Endometrial microvascular endothelial cells (primary cell): ENCODE results near the gene DEAF1. TPM values are rescaled to one million over a fixed set of nuclear protein-coding genes. Genes with fewer than 3 reads are reported as not detected.

ENCODE experiments used
- in situ Hi-C: cut with HindIII; loops from 2 replicates; pipeline ENCODE4 v1.10.0; 2017; ENCODE audit warnings: low sequenced_read_pairs, low pct_unique_long_range_greater_than_20kb; ENCODE audit errors: inconsistent ontology term
- total RNA-seq: library from RNA; depleted of rRNA; stranded (reverse); fragments of >200 nt; gene quantifications from one replicate; pipeline ENCODE4 v1.2.3, GENCODE V29; 2015; ENCODE audit errors: inconsistent ontology term

Gene DEAF1
- total RNA-seq, 1 donor from 2014 or later: 28.2 TPM

GRCh38 chr11:689625-690024 lies 5.4 kb downstream of the DEAF1 start:
- in situ Hi-C loops: no loop called here

GRCh38 chr11:688681-689080 lies 6.3 kb downstream of the DEAF1 start:
- in situ Hi-C loops: no loop called here

GRCh38 chr11:687751-688150 lies 7.3 kb downstream of the DEAF1 start:
- in situ Hi-C loops: no loop called here

DNA sequence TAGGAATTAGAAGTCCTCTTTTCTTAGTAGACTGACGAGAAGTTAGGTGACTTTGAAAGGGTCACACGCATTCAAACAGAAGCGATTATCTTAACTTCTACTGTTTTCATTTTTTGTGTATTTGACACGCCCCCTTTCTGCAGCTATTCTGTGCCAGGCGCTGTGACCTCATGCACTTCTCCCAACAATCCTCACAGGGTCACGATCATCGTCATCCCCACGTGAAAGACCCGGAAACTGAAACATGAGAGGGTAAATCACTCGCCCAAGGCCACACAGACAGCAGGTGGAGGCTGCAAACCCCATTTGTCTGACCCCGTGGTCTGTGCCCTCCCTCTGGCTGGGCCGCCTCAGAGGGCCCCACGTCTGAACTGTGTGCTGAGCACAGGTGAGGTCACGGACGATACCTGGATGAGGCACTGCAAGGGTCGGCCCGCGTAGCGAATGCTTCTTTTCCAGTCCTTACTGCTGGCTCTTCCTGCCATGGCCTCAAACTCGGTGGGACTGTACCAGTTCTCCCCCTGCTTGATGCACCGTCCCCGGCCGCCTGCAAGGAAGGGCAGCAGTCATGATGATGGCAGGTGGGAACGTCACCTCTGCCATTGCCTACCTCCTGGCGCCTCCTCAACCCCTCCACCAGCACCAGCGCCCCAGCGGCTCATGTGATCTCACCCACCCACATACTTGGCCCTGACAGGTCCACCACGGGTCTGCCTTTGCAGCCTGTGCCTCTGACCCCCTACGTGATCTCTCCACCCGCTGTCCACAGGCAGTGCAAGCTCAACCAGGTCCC lies 8.4 kb downstream of the DEAF1 start:
- in situ Hi-C loops: no loop called here

DNA sequence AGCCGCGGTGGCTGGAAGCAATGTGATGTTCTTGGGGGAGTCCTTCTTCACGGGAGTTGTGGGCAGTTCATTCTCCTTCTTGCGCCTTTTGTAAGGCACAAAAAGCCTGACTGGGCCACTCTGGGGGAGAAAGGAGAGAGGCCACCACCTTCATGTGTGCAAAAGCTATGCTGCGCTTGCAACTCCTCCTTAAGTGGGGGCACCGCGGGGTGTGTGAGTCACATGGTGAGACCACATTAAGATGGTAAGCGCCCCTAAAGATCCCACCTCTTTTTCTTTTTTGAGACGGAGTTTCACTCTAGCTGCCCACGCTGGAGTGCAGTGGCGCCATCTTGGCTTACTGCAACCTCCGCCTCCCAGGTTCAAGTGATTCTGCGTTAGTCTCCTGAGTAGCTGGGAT lies 14.1 kb downstream of the DEAF1 start:
- in situ Hi-C loops: no loop called here

- in situ Hi-C loops: no loop called here
Measured at GRCh38 chr11:680476-680875, 14.5 kb downstream of the DEAF1 start.

- in situ Hi-C loops: no loop called here
Measured at GRCh38 chr11:679271-680207, 15.5 kb downstream of the DEAF1 start.

DNA sequence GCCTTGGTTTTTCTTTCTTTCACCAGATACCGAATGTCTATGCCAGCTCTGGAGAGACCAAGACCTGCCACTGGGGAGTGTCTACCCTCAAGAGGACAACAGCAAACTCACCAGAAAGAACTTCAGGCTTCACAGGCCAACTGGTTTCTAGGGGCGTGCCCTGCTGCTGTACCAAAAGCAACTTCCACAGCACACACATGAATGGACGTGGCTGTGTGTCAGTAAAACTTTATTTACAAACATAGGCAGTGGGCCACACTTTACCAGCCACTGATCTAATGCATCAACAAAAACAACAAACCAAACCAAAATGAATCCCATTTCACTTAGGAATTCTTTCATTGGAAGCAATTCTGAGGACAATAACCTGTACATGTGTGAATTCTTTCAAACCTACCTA lies 16.7 kb downstream of the DEAF1 start:
- in situ Hi-C loops: no loop called here

- in situ Hi-C loops: no loop called here
Measured at GRCh38 chr11:674406-674805, 20.6 kb downstream of the DEAF1 start.

DNA sequence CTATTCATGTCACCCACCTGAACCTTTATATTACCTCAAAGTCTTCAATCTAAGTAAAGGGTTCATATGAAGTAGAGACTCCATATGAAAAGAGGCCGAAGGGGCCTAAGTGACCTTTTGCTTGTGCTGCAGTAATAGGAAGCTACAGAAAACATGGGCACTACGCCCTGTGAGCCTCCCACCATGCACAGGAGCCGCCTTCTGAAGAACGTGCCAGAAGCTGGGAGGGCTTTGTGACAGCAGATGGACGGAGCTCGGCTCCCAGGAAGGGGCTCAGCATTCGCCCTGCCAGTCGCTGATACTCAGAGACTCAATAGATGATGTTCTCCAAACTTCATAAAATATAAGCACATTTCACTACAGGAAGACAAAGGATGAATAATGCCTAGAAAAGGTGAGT lies 21.2 kb downstream of the DEAF1 start:
- in situ Hi-C loops: no loop called here

DNA sequence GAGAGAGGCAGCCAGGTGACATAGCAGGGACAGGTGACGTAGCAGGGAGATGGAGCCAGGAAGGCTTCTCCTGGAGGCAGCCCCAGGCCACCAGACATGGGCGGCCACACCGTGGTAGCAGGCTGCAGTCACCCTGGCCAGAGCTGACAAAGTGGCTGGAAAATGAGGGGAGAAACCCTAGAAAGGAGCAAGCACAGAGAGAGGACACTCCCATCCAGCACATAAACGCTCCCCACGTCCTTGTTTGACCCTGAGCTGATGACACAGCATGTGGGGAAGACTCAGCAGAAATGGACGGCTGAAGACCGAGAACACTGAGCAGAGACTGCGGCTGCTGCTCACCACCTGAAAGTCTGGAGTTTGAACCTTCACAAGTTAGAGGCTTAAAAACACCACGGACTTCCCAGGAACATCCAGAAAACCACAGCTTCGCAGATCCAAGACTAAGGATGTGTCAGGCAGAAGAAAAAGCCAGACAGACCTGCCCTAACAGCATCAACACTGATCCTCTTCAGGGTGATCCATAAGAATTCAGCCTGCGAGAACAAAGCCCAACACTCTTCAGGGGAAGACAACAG lies 29.2 kb downstream of the DEAF1 start:
- in situ Hi-C loops: no loop called here

- in situ Hi-C loops: no loop called here
Measured at GRCh38 chr11:665062-665703, 29.8 kb downstream of the DEAF1 start.

- in situ Hi-C loops: no loop called here
Measured at GRCh38 chr11:662689-663274, 32.2 kb downstream of the DEAF1 start.

DNA sequence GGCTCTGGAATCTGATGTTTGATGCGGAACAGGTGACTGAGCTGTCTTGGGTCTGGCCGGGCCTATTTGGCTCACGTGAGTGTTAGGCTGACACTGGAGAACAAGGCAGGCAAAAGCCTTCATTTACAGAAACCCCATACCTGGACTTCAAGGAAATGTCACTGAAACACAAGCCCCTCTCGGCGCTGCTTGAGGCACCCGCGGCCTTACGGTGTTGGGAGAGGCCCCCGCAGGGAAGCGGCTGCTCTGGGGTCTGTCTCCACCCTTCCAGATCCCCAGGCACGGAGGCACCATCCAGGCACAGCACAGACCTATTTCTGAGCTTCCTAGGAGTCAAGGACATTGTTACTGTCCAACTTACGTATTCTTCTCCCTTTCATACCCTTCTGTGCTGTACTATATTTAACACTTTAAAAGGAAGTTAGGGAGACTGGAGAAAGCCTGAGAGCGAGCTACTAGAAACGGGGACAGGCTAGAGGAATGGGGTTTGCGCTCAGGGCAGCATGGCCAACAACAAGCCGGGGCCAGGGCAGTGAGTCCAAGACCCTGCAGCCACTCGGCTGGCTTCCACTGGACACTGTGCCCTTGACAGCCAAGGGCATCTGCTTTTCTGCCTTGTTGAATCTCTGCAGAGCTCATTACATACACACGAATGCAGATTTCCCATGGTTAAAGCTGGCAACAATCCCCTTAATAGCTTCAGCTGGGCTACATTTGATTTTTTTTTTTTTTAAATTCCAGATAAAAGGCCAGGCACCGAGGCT lies 34.2 kb downstream of the DEAF1 start:
- in situ Hi-C loops: no loop called here

DNA sequence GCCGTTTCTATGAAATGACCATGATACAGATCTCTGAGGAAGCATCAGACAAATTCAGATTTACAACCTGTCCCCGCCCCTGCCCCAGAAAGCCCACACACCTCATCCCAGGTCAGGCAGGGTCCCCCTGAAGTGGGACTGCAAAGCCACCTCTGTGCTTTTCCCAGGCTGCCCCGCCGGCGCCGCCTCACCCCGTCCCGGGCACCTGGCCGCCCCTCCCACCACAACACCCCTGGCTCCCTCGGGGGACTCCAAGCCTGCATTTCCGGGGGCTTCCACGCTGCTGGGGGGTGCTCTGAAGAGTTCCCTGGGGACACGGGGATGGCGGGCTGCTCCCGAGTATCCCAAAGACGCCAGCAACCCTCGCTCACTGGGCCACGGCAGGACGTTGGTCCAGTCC lies 34.7 kb downstream of the DEAF1 start:
- in situ Hi-C loops: no loop called here

DNA sequence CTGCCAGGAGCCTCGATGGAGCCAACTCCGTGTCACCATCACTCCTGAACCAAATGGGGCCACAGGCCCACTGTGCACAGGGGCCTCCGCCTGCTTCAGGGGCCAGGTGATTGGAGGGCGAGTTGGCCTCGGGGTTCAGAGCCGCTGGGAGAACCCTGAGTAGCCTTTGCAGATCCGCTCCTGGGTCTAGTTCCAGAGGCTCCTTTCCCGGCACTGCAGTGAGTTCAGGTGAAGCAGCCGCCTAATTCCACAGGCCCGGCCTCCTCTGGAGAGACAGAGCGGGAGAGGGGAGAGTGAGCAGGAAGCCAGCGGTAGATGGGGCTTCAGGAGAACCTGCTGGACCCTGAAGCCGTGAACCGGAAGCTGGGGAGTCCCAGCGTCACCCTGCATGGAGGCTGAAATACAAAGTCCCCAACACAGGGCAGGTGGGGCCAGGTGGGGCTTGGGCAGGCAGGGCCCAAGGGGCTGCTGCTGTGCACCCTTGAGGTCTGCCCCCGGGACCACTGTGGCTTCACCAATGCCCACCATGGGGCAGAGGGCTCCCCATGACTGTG lies 35.4 kb downstream of the DEAF1 start:
- in situ Hi-C loops: no loop called here

GRCh38 chr11:657691-658126 lies 37.3 kb downstream of the DEAF1 start:
- in situ Hi-C loops: no loop called here

GRCh38 chr11:656866-657265 lies 38.2 kb downstream of the DEAF1 start:
- in situ Hi-C loops: no loop called here
